GM21737 (cell line): ENCODE results near the gene MSANTD4.
"Not testable (repeated sequence)": the region's sequence is repeated elsewhere in the genome, so short reads cannot be mapped to it uniquely, and the experiment has no call there.

ENCODE experiments used
- ATAC-seq: cut with Tn5 transposase; IDR thresholded peaks from one replicate; pipeline ENCODE4 v1.9.1; 2021; ENCODE audit warnings: mild to moderate bottlenecking, moderate library complexity; ENCODE audit not compliant: unreplicated experiment

The MSANTD4 gene

DNA sequence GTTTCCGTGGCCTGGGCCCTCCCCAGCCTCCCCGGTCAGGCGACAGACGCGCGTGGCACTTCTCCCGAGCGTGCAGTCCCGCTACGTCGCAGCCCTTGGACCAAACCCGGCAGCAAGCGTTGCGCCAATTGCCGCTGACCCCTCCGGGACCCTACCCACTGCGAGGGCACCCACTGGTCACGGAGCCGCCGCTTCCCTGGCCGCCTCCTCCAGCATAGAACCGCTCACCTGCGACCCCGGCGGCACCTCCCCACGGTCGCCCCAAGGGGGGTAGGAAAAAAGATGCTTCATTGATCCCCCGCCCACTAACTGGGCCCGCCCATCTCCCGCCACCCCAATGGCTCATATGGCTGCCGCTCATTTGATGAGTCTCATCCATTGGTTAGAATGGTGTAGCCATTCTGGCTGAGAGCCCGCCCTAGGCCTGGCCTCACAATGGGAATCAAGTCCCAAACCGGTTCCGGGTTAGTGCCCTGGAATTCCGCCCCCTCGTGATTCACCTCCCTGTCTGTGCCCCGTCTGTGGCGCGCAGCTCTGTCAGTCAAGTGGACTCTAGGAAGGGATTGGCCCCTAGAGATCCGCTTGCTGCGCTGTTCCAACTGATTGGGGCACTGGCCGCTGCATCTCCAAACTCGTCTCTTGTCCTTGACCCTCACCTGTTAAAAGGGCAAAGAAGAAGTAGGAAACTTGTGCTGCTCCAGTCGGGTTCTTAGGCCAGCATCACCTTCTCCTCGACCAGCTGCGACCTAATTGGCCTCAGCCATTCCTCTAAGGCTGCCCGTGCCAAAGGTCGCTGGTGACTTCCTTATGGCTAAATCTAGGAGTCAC lies at the start of gene MSANTD4:
TSS of gene MSANTD4 (minus strand) at position 274 of the 828 bp plus-strand sequence. CDS start 11,323 bp downstream, outside the sequence.
- ATAC-seq: peak; percentile 97

DNA sequence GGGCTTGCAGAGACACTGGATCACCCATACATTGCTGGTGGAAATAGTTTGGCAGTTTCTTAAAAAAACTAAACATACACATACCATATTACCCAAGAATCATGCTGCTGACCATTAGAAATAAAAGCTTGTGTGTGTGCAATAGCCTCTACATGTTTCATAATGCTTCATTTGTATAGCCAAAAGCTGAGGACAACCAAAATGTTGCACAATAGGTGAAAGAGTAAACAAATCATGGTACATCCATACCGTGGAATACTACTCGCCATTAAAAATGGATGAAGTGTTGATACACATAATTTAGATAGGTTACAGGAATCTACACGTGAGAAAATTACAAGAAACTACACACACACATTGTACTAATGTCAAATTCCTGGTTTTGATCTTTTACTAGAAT lies 48.6 kb upstream of the MSANTD4 start:
- no peak for ATAC-seq

DNA sequence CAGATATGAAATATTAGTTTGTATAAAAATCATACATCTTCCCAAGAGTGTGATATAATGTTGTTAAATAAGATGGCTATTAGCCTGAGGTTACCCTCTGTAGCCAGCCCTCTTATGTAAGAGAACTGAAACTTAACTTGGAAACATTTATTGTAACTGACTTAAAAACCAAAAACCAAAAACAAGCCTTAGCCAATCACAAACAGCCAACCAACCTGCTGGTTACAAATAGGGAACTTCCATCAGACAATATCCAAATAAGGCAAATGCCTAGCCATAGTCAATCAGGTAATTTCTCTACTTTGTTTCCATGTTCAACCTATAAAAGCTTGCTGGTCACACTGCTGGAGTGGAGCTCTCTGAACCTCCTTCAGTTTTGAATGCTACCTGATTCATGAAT lies 41.0 kb upstream of the MSANTD4 start:
- no peak for ATAC-seq

- ATAC-seq: no peak
Observed at GRCh38 chr11:106061954-106062949, 40.2 kb upstream of the MSANTD4 start.

- ATAC-seq: no peak
Observed at GRCh38 chr11:106061249-106061784, 39.3 kb upstream of the MSANTD4 start.

DNA sequence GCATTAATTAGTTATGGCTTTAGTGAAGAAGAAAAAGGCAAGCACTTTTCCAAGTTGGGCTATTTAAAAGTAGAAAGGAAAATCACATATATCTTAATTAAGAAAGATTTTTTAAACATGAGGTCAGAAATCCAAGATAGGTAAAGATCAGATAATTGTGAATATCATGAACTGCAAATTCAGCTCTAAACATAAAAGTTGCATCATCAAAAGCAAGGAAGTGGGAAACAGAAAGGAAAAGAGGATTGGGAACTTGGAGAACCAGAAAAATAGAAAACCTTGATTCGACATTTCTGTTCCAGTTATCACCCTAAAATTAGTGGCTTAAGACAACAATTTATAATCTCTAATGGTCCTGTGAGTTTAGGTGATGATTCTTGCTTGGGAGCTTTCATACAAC lies 37.6 kb upstream of the MSANTD4 start:
- no peak for ATAC-seq

DNA sequence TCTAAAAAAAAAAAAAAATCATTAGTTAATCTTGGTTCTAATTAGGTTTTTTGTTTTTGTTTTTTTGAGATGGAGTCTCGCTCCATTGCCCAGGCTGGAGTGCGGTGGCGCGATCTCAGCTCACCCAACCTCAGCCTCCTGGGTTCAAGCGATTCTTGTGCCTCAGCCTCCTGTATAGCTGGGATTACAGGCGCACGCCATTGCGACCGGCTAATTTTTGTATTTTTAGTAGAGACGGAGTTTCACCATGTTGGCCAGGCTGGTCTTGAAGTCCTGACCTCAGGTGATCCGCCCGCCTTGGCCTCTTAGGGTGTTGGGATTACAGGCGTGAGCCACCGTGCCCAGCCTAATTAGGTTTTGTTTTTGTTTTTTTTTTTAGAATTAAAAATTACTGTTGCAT lies 36.3 kb upstream of the MSANTD4 start:
- not testable (repeated sequence) for ATAC-seq

DNA sequence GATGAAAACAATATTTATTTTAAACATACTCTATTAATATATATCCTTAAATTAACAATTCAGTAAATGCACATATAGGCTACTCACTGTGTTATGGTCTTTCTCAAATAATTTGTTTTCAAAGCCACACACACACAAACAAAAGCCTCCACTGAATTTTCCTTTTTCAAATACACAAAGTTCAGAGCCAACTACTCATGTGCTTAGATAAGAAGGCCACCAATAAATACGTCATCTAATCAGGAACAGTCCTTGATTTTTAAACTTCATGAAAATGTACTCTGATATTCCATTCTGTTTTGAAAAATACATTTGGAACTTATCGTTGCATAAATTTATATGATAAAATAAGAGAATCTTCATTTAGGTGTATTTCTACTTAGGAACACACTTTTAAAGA lies 29.1 kb upstream of the MSANTD4 start:
- ATAC-seq: no peak

- no peak for ATAC-seq
Observed at GRCh38 chr11:106049727-106050476, 27.9 kb upstream of the MSANTD4 start.

- no peak for ATAC-seq
Observed at GRCh38 chr11:106047631-106048030, 25.6 kb upstream of the MSANTD4 start.

- ATAC-seq: no peak
Observed at GRCh38 chr11:106043540-106043939, 21.5 kb upstream of the MSANTD4 start.

DNA sequence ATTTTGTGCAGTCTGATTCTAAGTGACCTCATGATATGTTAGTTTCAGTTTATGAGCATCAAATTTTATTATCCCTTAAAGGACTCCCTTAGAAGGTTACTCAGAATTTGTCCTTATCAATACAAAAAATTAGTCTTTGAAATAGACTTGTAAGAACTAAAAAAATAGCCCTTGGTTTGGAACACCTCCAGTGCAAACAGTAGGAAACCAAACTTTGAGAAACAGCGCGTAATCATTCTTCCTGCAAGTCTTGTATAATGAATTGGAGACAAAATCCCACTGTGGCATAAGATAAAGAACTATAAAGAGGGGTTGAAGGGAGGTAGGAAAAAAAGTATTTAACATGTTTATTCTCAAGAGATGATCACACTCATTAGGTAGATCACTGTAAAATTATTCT lies 10.8 kb upstream of the MSANTD4 start:
- ATAC-seq: no peak

- ATAC-seq: no peak
Observed at GRCh38 chr11:106031936-106032335, 9.9 kb upstream of the MSANTD4 start.

DNA sequence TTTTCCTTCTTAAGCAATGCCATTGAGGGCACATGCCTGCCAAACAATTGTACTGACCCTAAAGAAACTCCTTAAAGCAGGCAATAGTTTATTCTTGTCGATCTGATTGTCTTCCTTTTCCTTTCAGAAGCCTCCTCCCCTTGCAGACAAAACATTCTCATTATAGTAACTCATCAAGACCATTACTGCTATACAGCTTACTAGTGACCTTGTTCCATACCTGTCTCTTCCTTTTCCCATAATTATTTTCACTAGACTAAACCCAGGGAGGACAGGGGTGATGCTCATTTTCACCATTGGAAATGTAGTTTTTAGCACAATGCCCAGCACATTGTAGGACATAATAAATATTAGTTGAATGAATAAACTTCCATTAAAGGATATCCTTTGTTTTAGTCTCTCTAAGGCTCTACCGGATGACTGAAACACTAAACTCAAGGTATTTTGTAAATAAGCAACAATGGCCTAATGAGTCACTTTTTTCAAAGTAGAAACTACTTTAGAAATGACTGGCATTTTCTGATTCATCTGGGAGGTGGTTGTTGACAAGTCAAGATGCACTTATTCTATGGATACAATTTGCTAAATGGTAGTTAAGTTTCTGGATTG lies 9.3 kb upstream of the MSANTD4 start:
- ATAC-seq: no peak

- ATAC-seq: no peak
Observed at GRCh38 chr11:106030609-106031008, 8.6 kb upstream of the MSANTD4 start.

DNA sequence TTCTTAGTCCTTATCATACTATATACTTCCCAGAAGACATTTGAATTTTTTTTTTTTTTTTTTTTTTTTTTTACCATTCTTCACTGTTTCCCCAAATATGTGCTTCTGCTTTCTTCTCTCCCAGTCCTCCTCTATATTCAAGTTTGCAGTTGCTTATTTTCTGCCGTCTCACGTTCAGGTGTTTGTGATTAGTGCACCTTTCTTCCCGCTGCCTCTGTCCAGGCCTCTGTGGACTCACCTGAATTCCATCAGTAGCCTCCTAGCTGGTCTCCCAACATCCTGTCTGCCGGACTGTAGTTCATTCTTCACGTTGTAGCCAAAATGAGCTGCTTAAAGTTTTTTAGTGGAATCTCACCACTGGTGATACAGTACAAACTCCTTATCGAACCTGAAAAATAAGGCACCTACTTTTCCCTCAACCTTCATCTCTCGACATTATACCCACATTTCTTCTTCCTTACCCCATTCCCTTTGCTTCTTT lies 795 bp upstream of the MSANTD4 start:
- no peak for ATAC-seq

DNA sequence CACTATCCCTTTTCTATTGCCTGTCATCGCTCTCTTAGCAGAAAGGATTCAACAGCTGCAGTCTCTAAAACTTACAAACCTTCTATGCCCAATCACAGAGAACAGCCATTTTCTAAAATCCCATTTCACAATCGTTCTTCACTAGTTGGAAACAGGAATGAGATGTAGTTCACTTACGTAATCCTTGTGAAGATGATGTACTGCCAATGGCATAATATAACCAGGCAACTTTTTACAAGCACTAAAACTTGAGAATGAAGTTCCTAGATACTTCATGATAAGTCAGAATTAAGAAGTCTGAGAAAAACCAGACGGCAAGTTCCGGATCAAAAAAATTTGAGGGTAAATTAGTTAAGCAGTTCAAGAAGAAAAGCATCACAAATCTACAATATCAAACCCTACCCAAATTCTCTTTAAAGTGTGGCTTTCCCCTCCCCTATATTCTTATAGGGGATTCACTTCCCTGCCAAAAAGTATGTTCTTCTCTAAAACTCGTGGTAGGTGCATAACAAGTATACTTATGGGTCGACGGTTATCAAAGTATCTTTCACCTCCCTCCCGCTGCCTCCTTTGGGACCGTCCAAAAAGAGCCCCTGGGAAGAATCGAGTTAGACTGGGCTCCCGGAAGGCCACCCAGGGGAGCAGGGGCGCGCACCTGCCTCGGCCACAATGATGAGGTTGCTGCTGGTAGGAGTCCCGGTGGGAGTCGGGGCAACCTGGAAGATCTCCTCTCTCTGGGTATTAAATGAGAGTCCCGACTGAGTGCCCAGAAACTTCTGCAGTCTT lies 666 bp downstream of the MSANTD4 start:
- peak; percentile 16 for ATAC-seq

- no peak for ATAC-seq
Observed at GRCh38 chr11:106017093-106017492, 4.9 kb downstream of the MSANTD4 start.

DNA sequence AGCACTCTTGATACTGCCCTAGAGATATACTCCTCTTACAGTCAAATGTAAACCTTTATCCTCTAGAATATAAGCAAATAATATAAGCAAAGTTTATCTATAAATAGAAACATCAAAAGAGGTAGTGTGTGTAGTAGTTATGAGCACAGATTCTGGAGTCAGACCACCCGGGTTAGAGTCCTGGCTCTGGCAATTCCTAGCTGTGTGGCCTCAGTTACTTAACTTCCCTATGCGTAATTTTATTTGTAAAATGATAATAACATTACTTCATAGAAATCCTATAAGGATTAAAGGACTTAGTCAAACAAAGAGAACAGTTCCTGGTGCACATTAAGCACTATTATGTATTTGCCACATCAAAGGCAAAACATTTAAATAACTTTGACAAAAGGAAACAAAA lies 7.0 kb downstream of the MSANTD4 start:
- ATAC-seq: no peak
